ENCODE measurements around the gene AKR1B15. TPM values are rescaled to one million over a fixed set of nuclear protein-coding genes. Genes with fewer than 3 reads are reported as not detected.

Gene AKR1B15
- total RNA-seq, 6 experiments from 2014 or later, result not detected

- Mint-ChIP-seq H3K36me3 (ENCODE audit: low read depth) (peaks cover 10% of the 10 kb centered on the region), H3K4me3 (no peak overlapping the region), H3K27me3 (ENCODE audit: insufficient read depth) (no peaks in the 10 kb centered on the region), H3K4me1 (ENCODE audit: low read depth) (peaks cover 36% of the 10 kb centered on the region), H3K27ac (no peak overlapping the region), H3K9me3 (peaks cover 9% of the 10 kb centered on the region; the same call in 1 of the 2 replicates)
- DNase-seq, result no peak
- TF ChIP-seq CTCF (IDR thresholded peaks at IDR 0.05), result no peak
Measured at GRCh38 chr7:134601459-134601858, 52.5 kb downstream of the AKR1B15 start.

GRCh38 chr7:134602881-134603451 lies 54.1 kb downstream of the AKR1B15 start:
- no peaks in the 10 kb centered on the region; the same call in 1 of the 2 replicates for H3K27me3 Mint-ChIP-seq (ENCODE audit: insufficient read depth)
- peaks cover 9% of the 10 kb centered on the region; the same call in 1 of the 2 replicates for H3K9me3 Mint-ChIP-seq
- no peak for DNase-seq
- H3K4me3 Mint-ChIP-seq, result peak overlapping the region; percentile 64; the same call in 1 of the 2 replicates
- H3K27ac Mint-ChIP-seq, result peak overlapping the region; percentile 55; the same call in 1 of the 2 replicates
- H3K4me1 Mint-ChIP-seq (ENCODE audit: low read depth), result peaks cover 46% of the 10 kb centered on the region
- no peak for TF ChIP-seq CTCF (IDR thresholded peaks at IDR 0.05)
- peaks cover 10% of the 10 kb centered on the region for H3K36me3 Mint-ChIP-seq (ENCODE audit: low read depth)

- Mint-ChIP-seq H3K36me3 (ENCODE audit: low read depth) (no peaks in the 10 kb centered on the region), H3K4me1 (ENCODE audit: low read depth) (peaks cover 52% of the 10 kb centered on the region), H3K4me3 (peak overlapping the region; percentile 73), H3K9me3 (no peaks in the 10 kb centered on the region), H3K27ac (peak overlapping the region; percentile 57), H3K27me3 (ENCODE audit: insufficient read depth) (no peaks in the 10 kb centered on the region; the same call in 1 of the 2 replicates)
- peak; percentile 62 for DNase-seq
- TF ChIP-seq CTCF (IDR thresholded peaks at IDR 0.05), result peak; percentile 98
Measured at GRCh38 chr7:134605978-134606923, 57.3 kb downstream of the AKR1B15 start.

GRCh38 chr7:134611611-134612151 lies 62.8 kb downstream of the AKR1B15 start:
- TF ChIP-seq CTCF (IDR thresholded peaks at IDR 0.05), result no peak

GRCh38 chr7:134612197-134612596 lies 63.3 kb downstream of the AKR1B15 start:
- TF ChIP-seq CTCF (IDR thresholded peaks at IDR 0.05), result peak; percentile 33; the same call in 1 of the 2 replicates
- H3K27me3 Mint-ChIP-seq (ENCODE audit: insufficient read depth), result peaks cover 3% of the 10 kb centered on the region; the same call in 1 of the 2 replicates
- peaks cover 63% of the 10 kb centered on the region for H3K4me1 Mint-ChIP-seq (ENCODE audit: low read depth)
- H3K9me3 Mint-ChIP-seq, result peaks cover 4% of the 10 kb centered on the region; the same call in 1 of the 2 replicates
- DNase-seq, result no peak
- no peak overlapping the region for H3K4me3 Mint-ChIP-seq
- H3K27ac Mint-ChIP-seq, result no peak overlapping the region
- H3K36me3 Mint-ChIP-seq (ENCODE audit: low read depth), result peaks cover 10% of the 10 kb centered on the region

More at GRCh38 chr7:134611611-134612151, 62.8 kb downstream of the AKR1B15 start:
- Mint-ChIP-seq H3K4me3 (no peak overlapping the region), H3K4me1 (ENCODE audit: low read depth) (peaks cover 63% of the 10 kb centered on the region), H3K9me3 (peaks cover 4% of the 10 kb centered on the region; the same call in 1 of the 2 replicates), H3K27ac (no peak overlapping the region), H3K27me3 (ENCODE audit: insufficient read depth) (peaks cover 3% of the 10 kb centered on the region; the same call in 1 of the 2 replicates), H3K36me3 (ENCODE audit: low read depth) (peaks cover 8% of the 10 kb centered on the region)
- no peak for DNase-seq

Data from HFFc6 (cell line).